Tibial nerve (tissue), 4 donors: ENCODE data around the gene NCOA3. TPM values are rescaled to one million over a fixed set of nuclear protein-coding genes. Genes with fewer than 3 reads are reported as not detected.
A peak's percentile ranks its signal among the peaks of the same experiment; 100 is the strongest.

Experiments
- DNase-seq, 2 donors: peaks; one replicate each; pipeline ENCODE4 v3.0.0-alpha.2; 2019; ENCODE audit warnings: low spot score in 2 of 2
- H3K27ac ChIP-seq, 4 donors: fragments of 200-600 bp; sonication (generic) in 3 of 4; one replicate each; pipeline ENCODE4 v1.5.1; 2017 to 2019; ENCODE audit warnings: mild to moderate bottlenecking in 1 of 4
- H3K27me3 ChIP-seq, 2 donors: fragments of 200-600 bp; sonication (generic) in 1 of 2; one replicate each; pipeline versions ENCODE4 v1.5.1 to v1.6.0; 2017 to 2019
- H3K36me3 ChIP-seq, 3 donors: fragments of 200-600 bp; sonication (generic); one replicate each; pipeline ENCODE4 v1.5.1; 2018 to 2019
- H3K4me1 ChIP-seq, 4 donors: fragments of 200-600 bp; sonication (generic) in 3 of 4; one replicate each; pipeline ENCODE4 v1.5.1; 2017 to 2019
- H3K4me3 ChIP-seq, 4 donors: fragments of 200-600 bp; sonication (generic) in 3 of 4; one replicate each; pipeline ENCODE4 v1.5.1; 2017 to 2019; ENCODE audit warnings: mild to moderate bottlenecking in 1 of 4, moderate library complexity in 1 of 4
- H3K9me3 ChIP-seq, 4 donors: fragments of 200-600 bp; sonication (generic) in 3 of 4; one replicate each; pipeline ENCODE4 v1.5.1; 2017 to 2019
- CTCF ChIP-seq, 5 experiments: fragments of 200-600 bp in 3 of 5; fragments of 450-650 bp in 2 of 5; sonication (generic) in 3 of 5; IDR thresholded peaks; one replicate each; pipeline ENCODE4 v1.5.1; 2016 to 2019; ENCODE audit warnings: antibody characterized with exemption in 5 of 5, mild to moderate bottlenecking in 3 of 5, moderate library complexity in 2 of 5
- EP300 ChIP-seq, 2 donors: sonication (generic); formaldehyde crosslinking; IDR thresholded peaks; one replicate each; pipeline ENCODE4 v1.6.1; 2017; ENCODE audit warnings: antibody characterized with exemption in 2 of 2, mild to moderate bottlenecking in 1 of 2
- POLR2A ChIP-seq, 2 donors: fragments of 450-650 bp; IDR thresholded peaks; one replicate each; pipeline ENCODE4 v1.6.1; 2017; ENCODE audit warnings: antibody characterized with exemption in 2 of 2, mild to moderate bottlenecking in 2 of 2, moderate library complexity in 2 of 2
- WGBS, 2 donors: methylation state at CpG; one replicate each; pipeline ENCODE4 v1.1.5; 2018; 5-methylcytosine and 5-hydroxymethylcytosine counted together
- total RNA-seq, 4 donors: library from RNA; depleted of rRNA; stranded (reverse); fragments of >200 nt; gene quantifications; one replicate each; pipeline ENCODE4 v1.1.0, GENCODE V29; 2016

NCOA3 gene
- total RNA-seq, 4 donors from 2014 or later, result 38.0 to 48.9 (median 40.7) TPM

GRCh38 chr20:47527004-47527800 is 25.5 kb downstream of the NCOA3 start:
- Histone ChIP-seq H3K4me1 (peaks cover 0 to 41% (median 0%) of the 10 kb centered on the region in 4 donors), H3K36me3 (peaks cover 0 to 3% (median 0%) of the 10 kb centered on the region in 3 donors), H3K27me3 (no peaks in the 10 kb centered on the region), H3K27ac (no peak overlapping the region), H3K4me3 (no peak overlapping the region), H3K9me3 (peaks cover 0 to 9% (median 0%) of the 10 kb centered on the region in 4 donors)
- TF ChIP-seq POLR2A (IDR thresholded peaks at IDR 0.05) (no peak), EP300 (IDR thresholded peaks at IDR 0.05) (no peak), CTCF (IDR thresholded peaks at IDR 0.05) (no peak)
- no peak for DNase-seq
- WGBS, 2 donors, result 95 to 98% methylated on average over 5 of the region's 5 CpGs

- Histone ChIP-seq H3K4me3 (no peak overlapping the region), H3K36me3 (peaks cover 0 to 3% (median 0%) of the 10 kb centered on the region in 3 donors), H3K27me3 (no peaks in the 10 kb centered on the region), H3K9me3 (peaks cover 0 to 9% (median 0%) of the 10 kb centered on the region in 4 donors), H3K27ac (no peak overlapping the region), H3K4me1 (peaks cover 0 to 25% (median 0%) of the 10 kb centered on the region in 4 donors)
- 57 to 71% methylated on average over 2 of the region's 2 CpGs for WGBS, 2 donors
- no peak for DNase-seq
- no peak for TF ChIP-seq POLR2A (IDR thresholded peaks at IDR 0.05)
- TF ChIP-seq EP300 (IDR thresholded peaks at IDR 0.05), result no peak
- TF ChIP-seq CTCF (IDR thresholded peaks at IDR 0.05), result no peak
Measured at GRCh38 chr20:47529840-47530239, 28.2 kb downstream of the NCOA3 start.

DNA sequence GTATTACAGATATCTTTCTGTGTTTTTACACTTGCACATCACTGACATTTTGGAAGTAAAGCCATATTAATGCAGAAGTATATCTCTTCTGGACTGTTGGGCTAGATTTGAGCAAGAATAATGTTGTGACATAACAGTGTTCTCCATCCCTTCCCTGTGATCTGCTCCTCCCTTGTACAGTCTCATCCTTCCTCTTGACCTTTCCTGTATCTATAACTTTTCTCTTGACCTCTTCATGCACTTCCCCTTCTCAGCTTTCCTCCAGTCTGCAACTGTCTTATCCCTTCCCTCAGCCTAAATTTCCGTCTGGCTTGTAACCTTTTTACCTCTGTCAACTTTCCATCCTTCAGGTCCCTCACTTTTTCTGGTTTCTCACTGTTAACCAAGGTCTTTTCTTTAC is 29.8 kb downstream of the NCOA3 start:
- peaks cover 0 to 8% (median 0%) of the 10 kb centered on the region in 4 donors for H3K9me3 ChIP-seq
- peaks cover 0 to 7% (median 4%) of the 10 kb centered on the region in 3 donors for H3K36me3 ChIP-seq
- no peak overlapping the region for H3K4me3 ChIP-seq
- WGBS, 2 donors, result 73 to 77% methylated on average over 1 of the region's 1 CpG
- H3K27ac ChIP-seq, result no peak overlapping the region
- peaks cover 0 to 25% (median 0%) of the 10 kb centered on the region in 4 donors for H3K4me1 ChIP-seq
- H3K27me3 ChIP-seq, result no peaks in the 10 kb centered on the region
- no peak for DNase-seq
- TF ChIP-seq POLR2A (IDR thresholded peaks at IDR 0.05) (no peak), CTCF (IDR thresholded peaks at IDR 0.05) (no peak), EP300 (IDR thresholded peaks at IDR 0.05) (peak in 1 of 2 donors; percentile 10)

DNA sequence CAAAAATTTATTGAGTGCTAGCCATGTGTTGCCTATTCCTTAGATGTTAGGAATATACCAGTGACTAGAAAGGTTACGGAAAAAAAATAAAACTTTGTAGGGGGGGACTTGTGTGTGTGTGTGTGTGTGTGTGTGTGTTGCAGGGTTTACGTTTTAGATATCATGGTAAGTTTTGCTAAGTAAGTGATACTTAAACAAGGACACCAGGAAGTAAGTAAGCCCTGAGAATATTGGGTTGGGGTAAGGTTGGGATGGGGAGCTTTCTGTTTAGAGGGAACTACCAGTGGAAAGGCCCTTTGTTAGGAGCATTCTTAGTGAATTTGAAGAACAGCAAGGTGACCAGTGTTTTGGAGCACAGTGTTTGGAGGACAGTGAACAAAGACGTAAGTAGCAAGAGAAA is 30.3 kb downstream of the NCOA3 start:
- TF ChIP-seq EP300 (IDR thresholded peaks at IDR 0.05), result no peak
- no peak for TF ChIP-seq POLR2A (IDR thresholded peaks at IDR 0.05)
- TF ChIP-seq CTCF (IDR thresholded peaks at IDR 0.05), result no peak
- no peak for DNase-seq
- peaks cover 0 to 25% (median 0%) of the 10 kb centered on the region in 4 donors for H3K4me1 ChIP-seq
- H3K27me3 ChIP-seq, result no peaks in the 10 kb centered on the region
- peaks cover 0 to 5% (median 4%) of the 10 kb centered on the region in 3 donors for H3K36me3 ChIP-seq
- H3K27ac ChIP-seq, result no peak overlapping the region
- H3K9me3 ChIP-seq, result peaks cover 0 to 2% (median 0%) of the 10 kb centered on the region in 4 donors
- 94% methylated on average over 3 of the region's 3 CpGs for WGBS, 2 donors
- H3K4me3 ChIP-seq, result no peak overlapping the region

GRCh38 chr20:47533518-47534062 is 31.9 kb downstream of the NCOA3 start:
- peaks cover 0 to 25% (median 1%) of the 10 kb centered on the region in 4 donors for H3K4me1 ChIP-seq
- H3K9me3 ChIP-seq, result no peaks in the 10 kb centered on the region
- no peaks in the 10 kb centered on the region for H3K27me3 ChIP-seq
- TF ChIP-seq CTCF (IDR thresholded peaks at IDR 0.05), result no peak
- TF ChIP-seq EP300 (IDR thresholded peaks at IDR 0.05), result no peak
- TF ChIP-seq POLR2A (IDR thresholded peaks at IDR 0.05), result no peak
- H3K4me3 ChIP-seq, result no peak overlapping the region
- no peak for DNase-seq
- no peak overlapping the region for H3K27ac ChIP-seq
- H3K36me3 ChIP-seq, result peaks cover 0 to 5% (median 4%) of the 10 kb centered on the region in 3 donors
- 88 to 90% methylated on average over 3 of the region's 3 CpGs for WGBS, 2 donors
